Stimulated activated CD8-positive, alpha-beta memory T cell treated with anti-CD3 and anti-CD28 coated beads, Interleukin-12 subunit alpha, Interleukin-12 subunit beta, amount 100 ng/mL, for 4 hours (primary cell): ENCODE results near the gene ITIH4.

Experiments
- DNase-seq: peaks from one replicate; pipeline ENCODE4 v3.0.0-alpha.2; 2020; ENCODE audit warnings: low read depth

Gene ITIH4

GRCh38 chr3:52831500-52832301 is 1.2 kb upstream of the ITIH4 start:
- DNase-seq: no peak

- DNase-seq: no peak
Observed at GRCh38 chr3:52829906-52830463, 487 bp downstream of the ITIH4 start.

DNA sequence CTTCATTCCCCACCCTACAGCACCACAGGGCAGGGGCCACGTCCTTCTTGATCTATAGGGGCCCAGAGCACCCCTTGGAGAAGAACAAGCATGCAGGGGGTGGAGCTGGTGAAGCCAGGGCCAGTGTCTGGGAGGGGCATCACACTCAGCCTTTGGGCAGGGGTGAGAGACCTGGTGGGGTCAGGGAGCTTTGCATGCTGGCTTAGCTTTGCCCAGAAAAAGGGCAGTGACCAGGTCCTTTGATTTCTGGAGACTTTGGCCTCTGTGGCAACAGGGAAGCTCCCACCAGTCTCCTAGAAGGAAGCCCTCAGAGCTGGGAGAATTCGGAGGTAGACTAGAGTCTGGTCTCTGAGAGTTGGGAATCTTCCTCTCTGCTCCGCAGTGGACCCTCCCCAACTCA is 990 bp downstream of the ITIH4 start:
- no peak for DNase-seq

GRCh38 chr3:52827866-52828376 is 2.6 kb downstream of the ITIH4 start:
- DNase-seq: no peak

DNA sequence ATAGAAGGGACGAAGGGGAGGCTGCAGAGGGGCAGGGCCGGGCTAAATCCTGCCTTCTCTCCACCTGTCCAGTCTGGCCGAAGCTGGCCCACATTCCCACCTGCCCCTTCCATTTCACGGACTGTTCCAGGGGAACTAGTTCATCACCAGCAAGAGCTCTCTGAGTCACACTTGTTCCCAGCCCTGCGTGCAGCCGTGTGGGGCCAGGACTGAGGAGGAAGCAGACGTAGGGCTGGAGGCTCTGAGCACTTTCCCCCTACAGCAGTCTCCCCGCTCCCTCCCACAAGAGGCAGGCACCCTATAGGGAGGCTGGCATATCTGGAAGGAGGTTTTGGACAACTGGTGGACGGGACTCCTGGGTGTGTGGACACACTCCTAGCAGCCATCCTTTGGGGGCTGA is 3.0 kb downstream of the ITIH4 start:
- no peak for DNase-seq

GRCh38 chr3:52824037-52824436 is 6.4 kb downstream of the ITIH4 start:
- no peak for DNase-seq

GRCh38 chr3:52822363-52822762 is 8.1 kb downstream of the ITIH4 start:
- no peak for DNase-seq

DNA sequence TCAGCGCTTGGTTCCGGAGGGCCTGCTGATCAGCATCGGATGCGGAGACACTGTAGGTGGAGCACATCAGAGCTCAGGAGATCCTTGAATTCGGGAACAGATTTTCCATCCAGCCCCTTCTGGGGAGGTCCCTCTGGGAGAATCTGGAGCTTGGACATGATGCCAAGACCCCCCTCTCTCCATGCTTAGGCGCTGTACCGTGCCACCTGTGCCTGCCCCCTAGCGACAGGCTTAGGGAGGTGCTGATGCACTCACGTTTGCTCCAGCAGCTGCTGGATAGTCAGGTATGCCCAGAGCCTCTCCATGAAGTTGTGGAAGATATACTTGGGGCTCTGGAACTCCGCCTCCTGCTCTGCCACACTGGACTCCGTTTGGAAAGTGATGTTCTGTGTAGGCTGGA is 9.7 kb downstream of the ITIH4 start:
- no peak for DNase-seq

DNA sequence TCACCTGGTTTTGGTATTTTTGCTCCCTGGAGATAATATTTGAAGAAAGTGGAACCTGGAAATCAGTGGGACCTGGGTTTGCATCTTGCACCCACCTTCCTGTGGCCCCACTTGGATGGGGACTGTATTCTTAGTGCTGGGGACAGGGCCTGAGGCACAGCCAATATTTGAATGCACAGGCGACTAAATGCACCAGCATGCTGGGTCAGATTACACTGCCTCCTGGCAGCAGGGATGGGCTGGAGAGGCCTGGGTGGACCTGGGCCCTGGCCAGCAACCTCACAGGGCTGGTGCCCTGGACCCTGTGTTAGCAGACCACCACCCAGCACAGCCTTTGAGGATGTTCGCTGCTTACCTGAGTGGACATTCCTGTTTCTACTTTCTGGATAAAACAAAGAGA is 10.5 kb downstream of the ITIH4 start:
- no peak for DNase-seq

DNA sequence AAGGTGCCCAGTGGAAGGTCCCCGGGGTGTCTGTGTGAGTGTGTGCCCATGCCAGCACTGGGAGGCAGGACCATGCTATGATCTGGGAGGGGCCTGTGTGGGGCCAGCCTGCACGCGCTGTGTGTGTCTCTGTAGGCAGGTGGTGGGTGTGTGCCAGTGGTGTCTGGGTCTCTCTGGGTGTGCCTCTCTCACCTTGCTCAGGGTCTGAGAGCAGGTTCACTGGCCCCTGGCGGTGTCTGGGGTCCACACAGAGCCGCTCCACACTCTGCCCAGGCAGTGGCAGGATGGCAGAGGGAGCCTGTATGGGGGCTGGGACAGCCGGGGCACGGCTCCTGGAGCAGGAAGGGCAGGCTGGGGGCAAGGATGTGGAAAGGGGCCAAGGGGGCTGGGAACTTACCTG is 12.6 kb downstream of the ITIH4 start:
- DNase-seq: no peak

GRCh38 chr3:52817221-52817620 is 13.3 kb downstream of the ITIH4 start:
- DNase-seq: no peak

- DNase-seq: no peak
Observed at GRCh38 chr3:52816654-52817053, 13.8 kb downstream of the ITIH4 start.

DNA sequence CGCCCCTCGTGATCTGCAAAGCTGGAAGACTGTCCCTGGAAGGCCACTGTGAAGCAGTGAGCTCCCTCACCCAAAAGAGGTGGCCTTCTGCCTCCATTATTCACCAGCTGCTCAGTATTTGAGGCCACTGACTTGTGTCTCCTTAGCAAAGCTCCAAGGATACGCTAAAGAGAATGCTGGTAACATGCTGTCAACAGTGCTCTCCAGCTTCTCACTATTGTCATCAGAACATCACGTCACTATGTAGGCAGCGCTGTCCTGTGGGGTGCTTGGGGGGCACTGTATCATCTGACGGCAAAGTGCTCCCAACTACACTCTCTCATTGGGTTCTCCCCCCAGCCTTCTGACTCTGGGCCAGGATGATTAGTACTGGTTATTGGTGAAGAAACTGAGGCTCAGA is 14.3 kb downstream of the ITIH4 start:
- no peak for DNase-seq

GRCh38 chr3:52813810-52814209 is 16.7 kb downstream of the ITIH4 start:
- DNase-seq: no peak

GRCh38 chr3:52811452-52812011 is 18.9 kb downstream of the ITIH4 start:
- no peak for DNase-seq

DNA sequence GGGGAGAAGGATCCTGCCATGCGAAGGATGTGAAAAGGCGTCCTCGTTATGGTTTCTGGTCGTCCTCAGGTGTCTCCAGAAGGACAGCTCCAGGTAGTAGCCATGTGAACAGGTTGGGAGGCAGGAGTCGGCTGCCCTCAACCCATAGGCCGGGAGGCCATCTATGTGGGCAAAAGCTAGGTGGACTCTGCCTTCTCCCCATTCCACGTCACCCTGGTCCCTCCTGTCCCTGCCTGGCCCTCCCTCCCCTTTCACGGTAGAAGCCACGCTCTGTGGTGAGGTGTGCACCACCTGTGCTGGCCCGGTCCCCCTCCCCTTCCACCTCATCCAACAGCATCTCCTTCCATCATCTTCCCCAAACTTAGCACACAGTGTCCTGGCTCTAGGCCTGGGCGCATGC is 19.5 kb downstream of the ITIH4 start:
- no peak for DNase-seq

- no peak for DNase-seq
Observed at GRCh38 chr3:52809662-52810377, 20.7 kb downstream of the ITIH4 start.

DNA sequence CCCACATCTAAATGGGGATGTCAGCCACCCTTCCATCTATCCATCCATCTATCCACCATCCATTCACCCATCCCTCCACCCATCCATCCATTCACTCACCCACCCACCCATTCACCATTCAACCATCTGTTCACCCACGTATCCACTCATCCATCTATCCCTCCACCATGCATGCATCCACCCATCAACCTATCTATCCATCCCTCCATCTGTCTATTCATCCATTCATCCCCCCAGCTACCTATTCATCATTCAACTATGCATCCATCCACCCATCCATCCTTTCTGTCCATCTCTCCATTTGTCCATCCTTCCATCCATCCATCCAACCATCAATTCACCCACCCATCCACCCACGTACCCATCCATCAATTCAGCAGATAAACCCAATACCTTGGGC is 21.3 kb downstream of the ITIH4 start:
- DNase-seq: no peak

- DNase-seq: no peak
Observed at GRCh38 chr3:52805270-52806039, 25.0 kb downstream of the ITIH4 start.

DNA sequence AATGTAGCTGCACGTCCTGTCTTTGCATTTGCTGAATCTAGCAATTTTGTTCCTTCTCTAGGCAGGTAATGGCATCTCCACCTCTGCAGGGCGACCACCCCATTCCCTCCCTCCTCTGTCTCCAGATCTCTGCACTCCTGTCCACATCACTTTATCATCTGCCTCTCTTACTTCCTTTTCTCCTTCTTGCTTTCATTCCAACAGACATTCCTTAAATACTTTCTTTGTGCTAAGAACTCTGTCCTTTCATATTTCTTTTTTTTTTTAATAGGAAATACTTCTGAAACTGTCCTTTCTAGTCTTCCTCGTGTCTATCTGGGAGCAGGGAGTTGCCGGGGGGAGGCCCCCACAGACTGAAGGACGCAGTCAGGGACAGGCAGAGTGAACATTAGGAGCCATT is 28.6 kb downstream of the ITIH4 start:
- no peak for DNase-seq

- DNase-seq: no peak
Observed at GRCh38 chr3:52800079-52800478, 30.4 kb downstream of the ITIH4 start.

DNA sequence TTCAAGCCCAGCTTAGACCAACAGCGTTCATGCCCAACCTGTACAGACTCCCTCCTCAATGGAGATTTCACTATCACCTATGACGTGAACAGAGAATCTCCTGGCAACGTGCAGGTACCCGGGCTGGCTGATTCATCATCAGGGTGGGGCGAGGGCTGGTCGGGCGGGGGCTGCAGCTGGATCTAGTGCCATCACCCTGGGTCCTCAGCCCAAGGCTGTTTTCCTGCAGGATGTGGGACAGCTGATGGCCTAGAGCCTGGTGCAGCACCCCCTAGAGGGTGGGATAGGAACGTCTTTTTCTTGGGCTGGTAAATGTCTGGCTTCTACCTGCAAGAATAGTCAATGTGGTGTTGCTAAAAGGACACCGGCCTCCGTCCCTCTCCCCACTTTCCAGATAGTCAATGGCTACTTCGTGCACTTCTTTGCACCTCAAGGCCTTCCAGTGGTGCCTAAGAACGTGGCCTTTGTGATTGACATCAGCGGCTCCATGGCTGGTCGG is 31.4 kb downstream of the ITIH4 start:
- DNase-seq: no peak
